ENCODE results near the gene ZDHHC16.

The ZDHHC16 gene

DNA sequence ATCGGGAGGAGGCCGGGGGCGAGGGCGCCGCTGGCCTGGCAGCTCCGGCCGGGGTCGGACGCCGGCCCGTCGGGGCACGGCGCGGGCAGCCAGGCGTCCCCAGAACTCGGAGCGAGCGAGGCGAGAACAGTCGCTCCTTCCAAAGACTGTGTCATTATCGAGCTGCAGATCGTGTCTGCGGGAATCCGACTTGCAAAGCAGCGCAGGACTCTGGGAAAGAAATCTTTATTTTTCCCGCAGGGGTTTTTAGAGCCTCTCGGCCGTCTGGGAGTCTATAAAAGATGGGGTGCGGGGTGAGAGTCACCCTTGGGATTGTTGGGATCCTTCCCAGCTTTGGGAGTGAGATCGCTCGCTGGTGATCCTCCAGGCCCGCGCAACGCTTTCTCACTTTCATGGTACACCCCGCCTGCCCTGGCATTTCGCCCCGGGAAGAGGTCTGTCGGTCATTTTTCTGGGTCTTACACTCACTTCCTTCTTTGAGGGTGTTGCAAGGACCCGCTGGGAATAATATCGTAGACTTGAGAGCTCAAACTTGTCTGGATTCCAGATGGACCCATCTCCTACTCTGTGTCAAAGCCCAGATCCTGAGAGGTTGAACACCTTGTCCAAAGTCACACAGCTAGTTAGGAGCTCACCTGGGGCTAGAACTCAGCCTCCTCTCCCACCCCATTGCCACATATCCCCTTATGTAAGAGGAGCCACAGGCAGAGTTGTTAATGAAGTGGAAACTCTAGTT is 53.8 kb downstream of the ZDHHC16 start:
- Mint-ChIP-seq H3K4me1 (peaks cover 16 to 37% of the 10 kb centered on the region in 2 donors), H3K27me3 (peaks cover 22 to 29% of the 10 kb centered on the region in 2 donors), H3K27ac (no peak overlapping the region), H3K4me3 (peak overlapping the region; percentile 39 to 92), H3K9me3 (no peaks in the 10 kb centered on the region), H3K36me3 (peaks cover 1 to 8% of the 10 kb centered on the region in 2 donors)
- ATAC-seq (replicated peaks) = no peak
- DNase-seq = no peak

DNA sequence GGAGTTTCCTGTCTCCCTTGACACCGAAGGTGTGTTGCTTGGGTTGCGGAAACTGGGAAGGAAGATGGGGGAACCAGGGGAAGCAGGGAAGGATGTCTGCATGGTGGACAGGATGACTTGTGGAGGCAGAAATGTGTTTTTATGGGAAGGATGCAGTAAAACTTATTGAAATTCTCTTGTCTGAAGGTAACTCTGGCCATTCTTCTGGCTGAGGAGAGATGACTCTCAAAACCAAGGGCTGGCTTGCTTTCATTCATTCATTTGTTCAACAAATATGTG is 54.3 kb downstream of the ZDHHC16 start:
- no peak overlapping the region for H3K27ac Mint-ChIP-seq
- peak overlapping the region in 1 of 2 donors; percentile 39 for H3K4me3 Mint-ChIP-seq
- H3K4me1 Mint-ChIP-seq = peaks cover 13 to 32% of the 10 kb centered on the region in 2 donors
- peaks cover 22 to 29% of the 10 kb centered on the region in 2 donors for H3K27me3 Mint-ChIP-seq
- DNase-seq (no peak), ATAC-seq (replicated peaks) (no peak)
- H3K36me3 Mint-ChIP-seq = peaks cover 1 to 8% of the 10 kb centered on the region in 2 donors
- no peaks in the 10 kb centered on the region for H3K9me3 Mint-ChIP-seq

DNA sequence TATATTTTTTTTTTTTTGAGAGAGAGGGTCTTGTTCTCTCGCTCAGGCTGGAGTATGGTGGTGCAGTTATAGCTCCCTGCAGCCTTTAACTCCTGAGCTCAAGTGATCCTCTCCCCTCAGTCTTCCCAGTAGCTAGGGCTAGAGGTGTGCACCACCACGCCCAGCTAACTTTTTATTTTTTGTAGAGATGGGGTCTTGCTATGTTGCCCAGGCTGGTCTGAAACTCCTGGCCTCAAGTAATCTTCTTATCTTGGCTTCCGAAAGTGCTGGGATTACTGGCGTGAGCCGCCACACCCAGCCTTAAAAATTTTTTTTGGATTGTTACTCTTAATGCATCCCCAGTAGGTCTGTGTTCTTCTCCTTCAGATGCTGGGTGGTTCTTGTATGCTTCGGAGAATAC is 56.9 kb downstream of the ZDHHC16 start:
- Mint-ChIP-seq H3K27ac (no peak overlapping the region), H3K4me1 (peaks cover 11 to 19% of the 10 kb centered on the region in 2 donors), H3K4me3 (no peak overlapping the region), H3K36me3 (peaks cover 1 to 4% of the 10 kb centered on the region in 2 donors), H3K9me3 (no peaks in the 10 kb centered on the region), H3K27me3 (peaks cover 22 to 29% of the 10 kb centered on the region in 2 donors)
- DNase-seq (no peak), ATAC-seq (replicated peaks) (no peak)

DNA sequence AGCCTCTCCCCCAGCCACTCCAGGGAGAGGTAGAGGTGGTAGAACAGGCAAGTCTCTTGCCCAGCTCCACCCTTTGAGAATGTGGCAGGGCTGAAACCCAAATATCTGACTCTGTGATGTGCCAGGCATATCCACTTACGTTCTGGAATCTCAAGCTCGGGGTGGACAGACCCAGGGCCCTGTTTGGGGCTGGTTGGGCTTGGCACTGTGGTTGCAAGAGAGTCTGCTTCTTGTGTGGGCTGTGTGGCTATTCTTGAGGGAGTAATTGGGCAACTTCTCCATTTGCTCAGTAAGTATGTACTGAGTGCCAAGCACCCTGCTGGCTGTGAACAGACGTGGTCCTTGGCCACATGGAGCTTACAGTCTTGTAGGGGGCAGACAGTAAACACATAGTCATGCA is 57.4 kb downstream of the ZDHHC16 start:
- Mint-ChIP-seq H3K4me1 (peaks cover 11 to 19% of the 10 kb centered on the region in 2 donors), H3K27ac (no peak overlapping the region), H3K9me3 (no peaks in the 10 kb centered on the region), H3K4me3 (no peak overlapping the region), H3K27me3 (peaks cover 22 to 29% of the 10 kb centered on the region in 2 donors), H3K36me3 (no peaks in the 10 kb centered on the region)
- ATAC-seq (replicated peaks) (no peak), DNase-seq (no peak)

DNA sequence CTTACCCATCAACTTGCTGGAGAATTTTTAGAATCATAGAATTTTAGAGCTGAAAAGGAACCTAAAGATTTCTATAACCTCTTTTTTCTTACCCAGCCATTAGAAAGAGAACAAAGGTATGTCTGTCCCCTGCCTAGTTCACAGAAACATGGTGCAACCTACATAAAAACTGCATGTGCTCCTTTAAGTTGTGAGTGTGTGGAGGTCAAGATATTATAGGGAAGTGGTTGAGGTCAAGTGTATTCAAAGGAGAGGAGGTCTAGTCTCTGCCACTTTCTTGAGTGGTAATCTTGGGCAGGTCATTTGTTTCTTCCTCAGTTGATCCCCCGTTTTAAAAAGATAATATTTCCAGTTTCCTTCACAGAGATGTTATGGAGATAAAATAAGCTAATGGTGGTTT is 59.2 kb downstream of the ZDHHC16 start:
- ATAC-seq (replicated peaks) = no peak
- H3K27me3 Mint-ChIP-seq = peaks cover 18 to 30% of the 10 kb centered on the region in 2 donors
- no peak overlapping the region for H3K27ac Mint-ChIP-seq
- H3K4me1 Mint-ChIP-seq = peaks cover 8 to 14% of the 10 kb centered on the region in 2 donors
- H3K4me3 Mint-ChIP-seq = no peak overlapping the region
- no peak for DNase-seq
- no peaks in the 10 kb centered on the region for H3K9me3 Mint-ChIP-seq
- no peaks in the 10 kb centered on the region for H3K36me3 Mint-ChIP-seq

DNA sequence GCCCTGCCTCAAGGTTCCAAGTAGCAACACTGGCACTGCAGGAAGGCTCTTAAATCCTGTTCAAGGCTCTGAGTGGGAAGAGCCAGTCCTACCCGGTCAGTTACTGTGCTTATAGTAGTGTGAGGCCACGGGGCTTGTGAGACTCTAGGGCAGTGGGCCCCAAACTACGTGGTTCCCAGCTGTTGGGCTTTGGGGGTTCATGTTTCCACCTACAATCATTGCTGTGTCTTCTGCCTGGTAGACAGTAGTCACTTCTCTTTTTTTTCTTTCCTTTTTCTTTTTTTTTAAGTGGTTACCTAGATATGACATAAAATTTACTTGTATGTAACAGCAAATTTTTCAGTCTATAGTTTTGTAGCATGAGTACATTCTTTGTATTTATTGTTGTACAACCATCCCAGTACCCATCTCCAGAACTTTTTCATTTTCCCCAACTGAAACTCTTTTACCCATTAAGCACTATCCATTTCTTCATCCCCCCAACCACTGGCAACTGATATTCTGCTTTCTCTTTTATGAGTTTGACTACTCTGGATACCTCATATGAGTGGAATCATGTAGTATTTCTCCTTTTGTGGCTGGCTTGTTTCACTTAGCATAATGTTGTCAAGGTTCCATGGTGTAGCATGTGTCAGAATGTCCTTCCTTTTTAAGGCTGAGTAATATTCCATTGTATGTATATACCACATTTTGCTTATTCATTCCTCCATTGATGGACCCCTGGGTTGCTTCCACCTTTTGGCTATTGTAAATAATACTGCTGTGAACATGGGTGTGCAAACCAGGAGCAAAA is 60.4 kb downstream of the ZDHHC16 start:
- peaks cover 7 to 18% of the 10 kb centered on the region in 2 donors for H3K27me3 Mint-ChIP-seq
- no peaks in the 10 kb centered on the region for H3K36me3 Mint-ChIP-seq
- H3K9me3 Mint-ChIP-seq = no peaks in the 10 kb centered on the region
- H3K27ac Mint-ChIP-seq = peak overlapping the region; percentile 60
- DNase-seq = no peak
- H3K4me3 Mint-ChIP-seq = no peak overlapping the region
- peak; percentile 88 to 93 for ATAC-seq (replicated peaks)
- peaks cover 8 to 11% of the 10 kb centered on the region in 2 donors for H3K4me1 Mint-ChIP-seq

Data from stimulated activated naive B cell treated with anti-CD40 and anti-IgM and Interleukin-4, amounts not matched to agents 10 μg/mL and 1 μg/mL and 100 μg/mL, for 72 hours (primary cell).